Nephron (organoid): ENCODE measurements around the gene AMMECR1.

ENCODE experiments used
- H3K27ac Mint-ChIP-seq, 3 experiments: 2 replicates each; pipeline ENCODE4 v1.8.0; 2020; ENCODE audit warnings: mixed read lengths in 3 of 3, mild to moderate bottlenecking in 2 of 3, moderate library complexity in 1 of 3
- H3K27me3 Mint-ChIP-seq: 2 replicates; pipeline ENCODE4 v1.8.0; 2021; ENCODE audit warnings: low read depth, mild to moderate bottlenecking, moderate library complexity, mixed read lengths
- H3K36me3 Mint-ChIP-seq: 2 replicates; pipeline ENCODE4 v1.8.0; 2020; ENCODE audit warnings: low read depth, mixed read lengths
- H3K4me1 Mint-ChIP-seq: 2 replicates; pipeline ENCODE4 v1.8.0; 2020; ENCODE audit warnings: mixed read lengths
- H3K4me3 Mint-ChIP-seq, 3 experiments: 2 replicates each; pipeline ENCODE4 v1.8.0; 2020; ENCODE audit warnings: mild to moderate bottlenecking in 3 of 3, mixed read lengths in 3 of 3, moderate library complexity in 2 of 3
- H3K9me3 Mint-ChIP-seq: 2 replicates; pipeline ENCODE4 v1.8.0; 2020; ENCODE audit warnings: mixed read lengths
- TF ChIP-seq, protein P1 (sequence below), 3 experiments: fragments of 200-600 bp; sonication (generic); IDR thresholded peaks; one replicate each; pipeline ENCODE4 v1.5.0; 2021; ENCODE audit warnings: antibody characterized with exemption in 3 of 3; ENCODE audit not compliant: unreplicated experiment in 3 of 3

The AMMECR1 gene

DNA sequence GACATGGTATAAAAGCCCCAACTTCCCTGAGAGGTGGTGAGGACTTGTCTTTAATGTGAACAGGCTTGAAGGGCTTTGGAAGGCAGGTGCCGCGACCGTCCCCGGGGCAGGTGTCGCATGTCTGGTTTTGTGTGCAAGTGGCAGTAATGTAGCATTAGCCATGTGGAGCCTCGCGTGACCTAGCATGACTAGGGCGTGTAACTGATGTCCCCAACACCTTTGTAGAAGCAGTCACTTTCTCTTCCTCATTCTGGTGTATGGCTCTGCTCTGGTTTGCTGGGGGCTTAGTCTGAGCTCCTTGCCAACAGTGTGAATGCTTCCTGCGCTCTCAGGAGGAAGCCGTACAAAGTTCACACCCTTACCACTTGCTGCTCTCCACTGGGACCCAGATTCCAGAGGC is 145.7 kb downstream of the AMMECR1 start:
- Mint-ChIP-seq H3K4me1 (no peaks in the 10 kb centered on the region), H3K36me3 (peaks cover 63% of the 10 kb centered on the region), H3K4me3 (no peak overlapping the region), H3K27me3 (no peaks in the 10 kb centered on the region), H3K9me3 (no peaks in the 10 kb centered on the region), H3K27ac (no peak overlapping the region)
- TF ChIP-seq, protein P1, sequence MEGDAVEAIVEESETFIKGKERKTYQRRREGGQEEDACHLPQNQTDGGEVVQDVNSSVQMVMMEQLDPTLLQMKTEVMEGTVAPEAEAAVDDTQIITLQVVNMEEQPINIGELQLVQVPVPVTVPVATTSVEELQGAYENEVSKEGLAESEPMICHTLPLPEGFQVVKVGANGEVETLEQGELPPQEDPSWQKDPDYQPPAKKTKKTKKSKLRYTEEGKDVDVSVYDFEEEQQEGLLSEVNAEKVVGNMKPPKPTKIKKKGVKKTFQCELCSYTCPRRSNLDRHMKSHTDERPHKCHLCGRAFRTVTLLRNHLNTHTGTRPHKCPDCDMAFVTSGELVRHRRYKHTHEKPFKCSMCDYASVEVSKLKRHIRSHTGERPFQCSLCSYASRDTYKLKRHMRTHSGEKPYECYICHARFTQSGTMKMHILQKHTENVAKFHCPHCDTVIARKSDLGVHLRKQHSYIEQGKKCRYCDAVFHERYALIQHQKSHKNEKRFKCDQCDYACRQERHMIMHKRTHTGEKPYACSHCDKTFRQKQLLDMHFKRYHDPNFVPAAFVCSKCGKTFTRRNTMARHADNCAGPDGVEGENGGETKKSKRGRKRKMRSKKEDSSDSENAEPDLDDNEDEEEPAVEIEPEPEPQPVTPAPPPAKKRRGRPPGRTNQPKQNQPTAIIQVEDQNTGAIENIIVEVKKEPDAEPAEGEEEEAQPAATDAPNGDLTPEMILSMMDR (IDR thresholded peaks at IDR 0.05; ENCODE audit: unreplicated experiment in 3 of 3), result no peak

DNA sequence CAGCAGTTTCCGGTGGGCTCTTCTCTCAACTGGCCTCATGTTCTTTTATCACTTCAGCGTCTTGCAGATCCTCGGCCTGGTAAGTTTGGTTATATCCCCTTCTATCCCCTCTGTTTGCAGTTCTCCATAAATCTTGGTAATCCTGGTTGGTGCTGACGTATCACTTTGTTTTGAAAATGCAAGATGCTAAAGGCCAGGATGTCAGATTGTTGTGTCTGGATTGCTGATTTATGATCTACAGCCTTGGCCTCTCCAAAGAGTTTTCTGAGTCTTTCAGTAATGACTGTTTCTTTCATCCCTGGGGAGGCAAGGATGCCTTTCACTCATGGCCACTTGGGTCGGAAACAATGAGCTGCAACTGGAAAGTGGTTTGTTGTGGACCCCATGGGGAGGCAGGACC is 146.4 kb downstream of the AMMECR1 start:
- TF ChIP-seq, protein P1 (IDR thresholded peaks at IDR 0.05; ENCODE audit: unreplicated experiment in 3 of 3), result no peak
- no peaks in the 10 kb centered on the region for H3K4me1 Mint-ChIP-seq
- no peaks in the 10 kb centered on the region for H3K27me3 Mint-ChIP-seq
- H3K36me3 Mint-ChIP-seq, result peaks cover 55% of the 10 kb centered on the region
- H3K9me3 Mint-ChIP-seq, result no peaks in the 10 kb centered on the region
- no peak overlapping the region for H3K4me3 Mint-ChIP-seq
- no peak overlapping the region for H3K27ac Mint-ChIP-seq

DNA sequence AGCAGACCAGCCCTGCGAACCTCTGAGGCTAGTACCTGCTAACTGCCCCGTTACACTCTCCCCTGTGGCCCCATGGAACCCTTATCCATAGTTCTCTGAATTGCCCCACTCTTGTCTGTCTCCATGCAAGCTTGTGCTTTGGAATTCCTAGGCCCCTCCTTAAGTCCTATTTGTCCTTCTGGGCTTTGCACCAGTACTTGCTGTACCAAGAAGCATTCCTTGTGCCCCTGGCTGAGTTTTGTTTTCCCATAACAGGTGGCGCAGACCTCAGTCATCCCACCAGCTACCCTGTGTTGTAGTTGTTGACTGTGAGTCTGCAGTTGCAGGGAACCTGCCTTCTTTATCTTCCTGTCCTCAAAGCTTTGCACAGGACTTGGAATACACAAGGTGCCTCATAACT is 147.9 kb downstream of the AMMECR1 start:
- Mint-ChIP-seq H3K9me3 (no peaks in the 10 kb centered on the region), H3K4me3 (no peak overlapping the region), H3K27me3 (no peaks in the 10 kb centered on the region), H3K27ac (no peak overlapping the region), H3K36me3 (peaks cover 41% of the 10 kb centered on the region), H3K4me1 (no peaks in the 10 kb centered on the region)
- TF ChIP-seq, protein P1 (IDR thresholded peaks at IDR 0.05; ENCODE audit: unreplicated experiment in 3 of 3), result no peak

DNA sequence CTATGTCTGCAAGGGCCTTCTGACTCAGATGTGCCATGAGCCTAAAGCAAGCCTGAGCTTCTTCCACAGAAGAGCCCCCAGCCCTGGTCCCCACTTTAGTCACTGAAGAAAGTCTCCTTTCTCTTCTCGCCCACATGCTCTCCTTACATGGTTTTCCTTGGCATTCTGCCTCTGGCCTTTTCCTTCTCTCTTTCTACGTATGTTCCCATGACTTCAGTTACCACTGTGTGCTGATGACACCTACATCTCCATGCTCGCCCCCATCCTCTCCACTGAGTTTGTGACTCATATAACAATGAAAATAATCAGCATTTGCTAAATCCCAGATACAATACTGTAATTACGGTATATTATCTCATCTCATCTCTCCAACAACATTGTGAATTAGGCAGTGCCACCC is 149.3 kb downstream of the AMMECR1 start:
- no peaks in the 10 kb centered on the region for H3K27me3 Mint-ChIP-seq
- no peaks in the 10 kb centered on the region for H3K9me3 Mint-ChIP-seq
- H3K4me1 Mint-ChIP-seq, result no peaks in the 10 kb centered on the region
- H3K4me3 Mint-ChIP-seq, result no peak overlapping the region
- TF ChIP-seq, protein P1 (IDR thresholded peaks at IDR 0.05; ENCODE audit: unreplicated experiment in 3 of 3), result no peak
- H3K27ac Mint-ChIP-seq, result no peak overlapping the region
- H3K36me3 Mint-ChIP-seq, result peaks cover 29% of the 10 kb centered on the region

DNA sequence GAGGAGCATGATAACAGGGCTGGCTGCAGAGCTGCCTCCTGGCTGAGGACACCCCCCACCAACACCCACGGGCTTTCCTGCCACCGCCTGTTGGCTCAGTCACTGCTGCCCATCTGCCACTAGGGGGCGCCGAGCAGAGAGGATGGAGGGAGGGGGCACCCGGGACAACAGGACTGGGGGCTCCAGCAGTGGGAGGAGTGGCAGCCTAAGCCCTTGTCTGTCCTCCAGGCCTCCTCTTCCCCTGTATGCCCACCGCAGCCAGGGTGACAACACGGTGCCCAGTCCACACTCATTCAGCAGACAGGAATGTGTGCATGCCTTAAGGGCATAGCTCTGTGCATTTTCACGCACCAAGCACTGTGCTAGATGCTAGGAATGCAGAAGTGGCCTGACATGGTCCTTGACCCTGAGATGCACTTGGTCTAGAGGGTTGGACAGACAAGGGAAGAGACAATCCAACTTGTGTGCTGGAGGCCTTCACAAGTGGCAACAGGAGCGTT is 149.9 kb downstream of the AMMECR1 start:
- Mint-ChIP-seq H3K4me1 (no peaks in the 10 kb centered on the region), H3K36me3 (peaks cover 23% of the 10 kb centered on the region), H3K9me3 (no peaks in the 10 kb centered on the region), H3K27ac (no peak overlapping the region), H3K4me3 (no peak overlapping the region), H3K27me3 (no peaks in the 10 kb centered on the region)
- TF ChIP-seq, protein P1 (IDR thresholded peaks at IDR 0.05; ENCODE audit: unreplicated experiment in 3 of 3), result peak; percentile 37 to 57 (median 47)

DNA sequence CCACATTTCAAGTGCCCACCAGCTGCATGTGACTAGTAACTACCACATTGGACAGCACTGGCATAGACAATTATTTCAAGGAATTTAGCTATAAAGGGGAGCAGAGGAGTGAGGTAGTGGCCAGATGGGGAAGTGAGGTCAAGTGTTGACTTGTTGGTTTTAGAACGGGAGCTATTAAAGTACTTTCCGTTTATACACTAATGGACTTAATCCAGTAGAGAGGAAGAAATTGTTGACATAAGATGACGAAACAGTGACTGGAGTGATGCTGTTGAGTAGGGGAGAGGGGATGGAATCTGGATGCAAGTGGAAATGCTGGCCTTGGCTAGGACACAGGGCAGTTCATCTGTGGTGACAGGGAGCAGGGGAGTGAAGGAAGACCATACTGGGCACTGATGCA is 154.4 kb downstream of the AMMECR1 start:
- H3K27me3 Mint-ChIP-seq, result no peaks in the 10 kb centered on the region

More for the DNA sequence above, 154.4 kb downstream of the AMMECR1 start:
- Mint-ChIP-seq H3K4me1 (no peaks in the 10 kb centered on the region), H3K36me3 (peaks cover under 1% of the 10 kb centered on the region), H3K27ac (no peak overlapping the region), H3K4me3 (no peak overlapping the region), H3K9me3 (no peaks in the 10 kb centered on the region)
- TF ChIP-seq, protein P1 (IDR thresholded peaks at IDR 0.05; ENCODE audit: unreplicated experiment in 3 of 3), result no peak
